HG03342 (cell line): ENCODE data around the gene FCHO1.
A peak's percentile ranks its signal among the peaks of the same experiment; 100 is the strongest.

Experiments
- ATAC-seq: cut with Tn5 transposase; IDR thresholded peaks from one replicate; pipeline ENCODE4 v1.9.1; 2021; ENCODE audit warnings: mild to moderate bottlenecking, moderate library complexity; ENCODE audit not compliant: unreplicated experiment

Gene FCHO1, protein sequence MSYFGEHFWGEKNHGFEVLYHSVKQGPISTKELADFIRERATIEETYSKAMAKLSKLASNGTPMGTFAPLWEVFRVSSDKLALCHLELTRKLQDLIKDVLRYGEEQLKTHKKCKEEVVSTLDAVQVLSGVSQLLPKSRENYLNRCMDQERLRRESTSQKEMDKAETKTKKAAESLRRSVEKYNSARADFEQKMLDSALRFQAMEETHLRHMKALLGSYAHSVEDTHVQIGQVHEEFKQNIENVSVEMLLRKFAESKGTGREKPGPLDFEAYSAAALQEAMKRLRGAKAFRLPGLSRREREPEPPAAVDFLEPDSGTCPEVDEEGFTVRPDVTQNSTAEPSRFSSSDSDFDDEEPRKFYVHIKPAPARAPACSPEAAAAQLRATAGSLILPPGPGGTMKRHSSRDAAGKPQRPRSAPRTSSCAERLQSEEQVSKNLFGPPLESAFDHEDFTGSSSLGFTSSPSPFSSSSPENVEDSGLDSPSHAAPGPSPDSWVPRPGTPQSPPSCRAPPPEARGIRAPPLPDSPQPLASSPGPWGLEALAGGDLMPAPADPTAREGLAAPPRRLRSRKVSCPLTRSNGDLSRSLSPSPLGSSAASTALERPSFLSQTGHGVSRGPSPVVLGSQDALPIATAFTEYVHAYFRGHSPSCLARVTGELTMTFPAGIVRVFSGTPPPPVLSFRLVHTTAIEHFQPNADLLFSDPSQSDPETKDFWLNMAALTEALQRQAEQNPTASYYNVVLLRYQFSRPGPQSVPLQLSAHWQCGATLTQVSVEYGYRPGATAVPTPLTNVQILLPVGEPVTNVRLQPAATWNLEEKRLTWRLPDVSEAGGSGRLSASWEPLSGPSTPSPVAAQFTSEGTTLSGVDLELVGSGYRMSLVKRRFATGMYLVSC

DNA sequence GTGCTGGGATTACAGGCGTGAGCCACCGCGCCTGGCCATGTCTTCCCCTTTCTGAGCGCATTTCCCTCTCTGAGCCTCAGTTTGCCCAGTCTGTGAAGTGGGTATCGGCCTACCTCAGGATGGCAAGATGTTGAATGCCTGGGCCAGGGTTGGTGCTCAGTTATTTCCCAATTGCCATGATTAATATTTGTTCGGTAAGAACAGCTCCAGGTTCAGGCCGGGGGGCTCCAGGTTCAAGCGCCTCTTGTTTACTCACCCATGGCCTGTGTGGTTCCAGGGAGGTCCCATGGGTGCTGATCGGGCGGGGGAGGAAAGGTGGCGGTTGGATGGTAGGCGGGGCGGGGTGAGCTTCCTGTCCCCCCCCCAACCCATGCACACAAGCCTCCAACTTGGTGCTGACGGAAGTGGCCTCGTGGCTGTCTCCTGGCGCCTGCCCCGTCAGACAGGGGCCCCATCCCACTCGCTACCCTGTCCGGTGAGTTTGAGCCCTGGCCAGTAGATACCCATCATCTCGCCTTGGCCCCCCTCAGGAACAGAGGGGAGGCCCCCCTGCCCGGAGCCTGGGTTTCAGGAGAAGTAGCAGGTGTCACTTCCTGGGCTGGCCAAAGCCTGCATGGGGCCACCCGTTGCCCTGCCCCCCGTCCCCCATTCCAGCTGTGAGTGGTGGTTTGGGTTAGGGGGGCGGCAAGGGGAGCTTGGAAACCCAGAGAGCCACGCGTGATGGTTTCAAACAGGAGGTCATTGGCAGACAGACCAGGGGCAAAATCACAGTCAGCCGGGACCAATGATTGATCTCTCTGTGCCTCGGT lies at the start of gene FCHO1:
TSS of gene FCHO1 (plus strand) at position 375 of the 809 bp plus-strand sequence. CDS start 3,688 bp downstream, outside the sequence.
- ATAC-seq: peak; percentile 33

DNA sequence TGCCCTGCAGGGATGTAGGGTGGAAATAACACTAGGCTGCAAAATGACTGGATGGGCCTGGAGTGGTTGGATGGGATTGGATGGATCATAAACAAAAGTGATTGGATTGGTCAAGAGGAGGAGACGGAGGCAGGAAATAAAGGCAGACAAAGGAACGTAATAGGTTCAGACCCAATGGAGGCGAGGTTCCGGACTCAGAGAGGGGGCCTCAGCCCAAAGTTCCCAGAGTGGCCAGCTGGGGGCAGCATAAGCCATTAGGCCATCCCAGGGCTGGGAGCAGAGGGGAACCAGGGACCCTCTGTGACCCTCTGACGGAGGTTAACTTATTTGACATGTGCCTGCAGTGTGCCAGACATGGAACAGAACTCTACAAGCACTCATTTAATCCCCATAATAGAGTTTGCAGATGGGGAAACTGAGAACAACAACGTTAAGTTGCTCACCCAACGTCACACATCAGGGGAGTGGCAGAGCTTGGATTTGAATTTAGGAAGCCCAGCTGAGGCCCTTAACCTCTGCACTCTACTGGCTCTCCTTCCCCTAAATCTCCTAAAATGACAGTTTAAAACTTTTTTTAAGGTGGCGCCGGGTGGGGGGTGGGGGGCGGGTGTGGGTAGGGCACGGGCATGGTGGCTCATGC lies 47.3 kb upstream of the FCHO1 start:
- ATAC-seq: no peak

DNA sequence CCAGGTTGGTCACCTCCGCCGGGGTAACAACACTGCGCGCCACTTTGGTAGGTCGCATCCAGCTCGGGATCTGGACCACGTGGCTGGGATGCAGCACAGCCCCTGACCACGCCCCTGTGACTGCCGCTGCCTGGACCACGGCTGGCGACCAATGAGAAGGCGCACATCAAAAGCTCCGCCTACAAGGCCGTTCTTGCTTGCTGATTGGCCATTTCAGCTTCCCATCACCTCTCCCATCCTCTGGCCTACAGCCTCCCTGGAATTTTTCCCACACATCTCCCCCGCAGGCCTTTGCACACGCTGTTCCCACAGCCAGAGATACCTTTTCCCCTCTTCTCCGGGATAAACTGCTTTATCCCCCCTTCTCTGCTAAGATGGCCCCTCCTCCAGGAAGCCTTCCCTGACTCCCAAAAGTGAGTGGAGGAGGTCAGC lies 44.5 kb upstream of the FCHO1 start:
- no peak for ATAC-seq

DNA sequence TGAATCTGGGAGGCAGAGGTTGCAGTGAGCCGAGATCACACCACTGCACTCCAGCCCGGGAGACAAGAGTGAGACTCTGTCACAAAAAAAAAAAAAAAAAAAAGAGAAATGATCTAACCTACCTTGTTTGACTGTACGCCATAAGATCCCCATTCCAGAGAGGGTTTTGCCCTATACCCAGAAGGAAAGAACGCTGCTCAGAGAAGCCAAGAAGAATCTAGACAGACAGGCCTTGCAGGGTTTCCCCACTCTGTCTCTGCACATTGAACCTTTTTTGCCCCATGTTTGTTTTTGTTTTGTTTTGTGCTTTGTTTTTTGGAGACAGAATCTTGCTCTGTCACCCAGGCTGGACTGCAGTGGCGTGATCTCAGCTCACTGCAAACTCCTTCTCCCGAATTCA lies 39.4 kb upstream of the FCHO1 start:
- ATAC-seq: no peak

DNA sequence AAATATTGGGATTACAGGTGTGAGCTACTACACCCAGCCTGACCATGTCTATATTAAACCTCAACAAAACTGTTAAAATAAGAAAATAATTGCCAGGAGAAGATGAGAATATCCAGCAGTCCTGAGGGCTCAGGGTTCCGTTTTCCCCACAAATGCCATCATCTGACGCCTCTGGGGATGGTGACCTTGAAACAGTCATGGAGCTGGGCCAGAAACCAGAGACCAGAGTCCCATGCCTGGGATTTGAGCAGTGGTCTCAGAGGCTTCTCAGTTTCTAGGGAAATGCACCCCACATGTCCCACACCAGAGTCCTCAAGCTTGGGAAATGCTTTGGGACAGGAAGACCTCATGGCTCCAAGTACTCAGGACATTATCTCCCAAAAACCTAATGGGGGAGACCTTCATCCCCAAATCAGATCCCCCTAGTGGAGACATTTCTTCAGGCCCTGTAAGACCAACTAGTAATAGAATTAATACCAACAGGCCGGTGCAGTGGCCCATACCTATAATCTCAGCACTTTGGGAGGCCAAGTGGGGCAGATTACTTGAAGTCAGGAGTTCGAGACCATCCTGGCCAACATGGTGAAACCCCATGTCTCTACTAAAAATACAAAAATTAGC lies 34.9 kb upstream of the FCHO1 start:
- no peak for ATAC-seq

DNA sequence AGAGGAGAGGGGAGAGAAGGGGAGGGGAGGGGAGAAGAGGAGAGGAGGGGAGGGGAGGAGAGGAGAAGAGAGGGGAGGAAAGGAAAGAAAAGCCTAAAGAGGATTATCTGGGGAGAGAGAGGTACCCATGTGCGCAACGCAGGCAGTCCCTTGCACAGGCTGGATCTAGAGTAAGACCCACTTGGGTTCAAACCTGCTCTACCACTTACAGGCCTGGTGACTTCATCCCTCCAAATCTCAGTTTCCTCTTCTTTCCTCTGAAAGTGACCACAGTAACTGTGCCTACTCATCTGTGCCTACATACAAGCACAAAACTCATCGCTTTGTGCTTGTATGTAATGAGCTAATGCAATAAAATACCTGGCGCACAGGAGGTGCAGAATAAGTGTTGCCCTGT lies 32.7 kb upstream of the FCHO1 start:
- ATAC-seq: no peak

DNA sequence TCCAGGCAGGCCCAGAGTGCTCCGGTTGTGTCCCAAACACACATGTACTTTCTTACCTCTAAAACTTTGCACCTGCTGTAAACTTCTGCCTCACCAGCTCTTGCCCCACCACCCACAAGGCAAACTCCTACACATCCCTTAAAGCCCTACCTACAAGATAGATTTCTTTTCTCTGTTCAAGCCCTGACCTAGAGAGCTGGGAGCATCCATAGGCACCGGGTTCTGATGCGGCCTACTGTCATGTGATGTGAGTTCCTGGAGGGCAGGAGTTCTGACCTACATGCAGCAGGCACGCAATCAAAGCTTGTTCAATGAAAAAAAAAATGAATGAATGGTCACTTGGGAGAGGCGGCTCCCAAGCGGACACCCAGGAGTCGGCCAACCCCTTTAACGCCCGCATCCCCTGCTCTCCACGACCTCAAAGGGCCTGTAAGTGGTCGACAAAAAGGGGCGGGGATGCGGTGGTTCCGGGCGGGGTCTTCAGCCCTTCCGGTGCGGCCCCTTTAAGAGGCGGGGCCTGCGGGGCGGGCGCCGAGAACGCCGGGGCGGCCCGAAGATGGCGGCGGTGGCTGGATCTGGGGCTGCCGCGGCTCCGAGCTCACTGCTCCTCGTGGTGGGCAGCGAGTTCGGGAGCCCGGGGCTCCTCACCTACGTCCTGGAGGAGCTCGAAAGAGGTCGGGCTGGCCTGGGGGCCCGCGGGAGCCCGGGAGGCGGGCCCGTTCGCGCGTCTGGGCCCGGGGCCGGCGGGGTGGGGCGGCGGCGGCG lies 32.1 kb upstream of the FCHO1 start, which contains the start of gene MAP1S:
TSS of gene MAP1S (plus strand) at position 534 of the 765 bp plus-strand sequence. CDS start at position 557, 23 bp downstream.
- peak; percentile 55 for ATAC-seq

DNA sequence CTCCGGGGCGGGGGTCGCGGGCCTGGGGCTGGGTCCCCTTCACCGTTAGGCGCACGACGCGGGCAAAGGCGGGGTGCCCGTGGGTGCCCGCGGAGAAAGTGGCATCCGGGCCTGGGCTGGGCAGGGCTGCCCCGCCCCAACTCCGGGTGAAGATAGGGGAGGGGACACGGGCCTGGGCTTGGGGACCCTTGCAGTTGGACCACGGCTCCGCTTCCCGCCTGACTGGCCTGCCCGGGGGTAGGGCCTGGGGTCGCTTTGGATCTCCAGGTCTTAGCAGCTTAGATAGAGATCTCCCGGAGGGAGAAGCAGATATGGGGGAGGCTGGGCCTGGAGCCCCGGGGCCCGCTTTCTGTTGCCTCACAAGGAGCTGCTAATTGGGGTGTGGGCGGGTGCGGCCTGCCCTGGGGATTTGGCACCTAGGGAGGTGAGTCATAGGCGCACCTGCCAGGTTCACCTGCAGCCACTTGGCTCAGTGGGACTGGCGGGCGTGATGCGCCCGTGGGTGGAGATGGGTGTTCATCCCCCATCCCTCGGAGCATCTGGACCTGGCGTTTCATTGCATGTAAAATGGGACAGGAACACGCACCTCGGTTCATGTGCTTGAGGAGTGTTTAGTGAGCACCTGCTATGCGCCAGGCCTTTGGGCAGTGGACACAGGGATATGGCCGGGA lies 31.4 kb upstream of the FCHO1 start:
- ATAC-seq: no peak

DNA sequence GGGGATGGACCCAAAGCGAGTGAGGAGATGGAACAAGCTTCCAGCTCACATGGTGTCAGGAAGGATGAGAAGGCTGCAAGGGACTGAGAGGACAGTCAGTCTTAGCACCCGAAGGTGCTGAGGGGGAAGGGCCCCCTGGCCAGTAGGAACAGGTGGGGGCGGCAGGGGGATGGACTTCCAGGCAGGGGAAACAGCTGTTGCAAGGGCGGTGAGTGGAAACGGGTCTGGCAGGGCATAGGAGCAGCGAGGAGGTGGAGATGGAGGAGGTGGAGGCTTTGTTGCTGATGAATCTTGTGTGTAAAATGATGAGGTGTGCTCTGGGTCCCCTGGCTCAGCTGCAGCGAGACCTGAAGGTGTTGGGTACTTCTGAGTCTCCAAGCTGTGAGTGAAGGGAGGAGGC lies 30.8 kb upstream of the FCHO1 start:
- no peak for ATAC-seq

DNA sequence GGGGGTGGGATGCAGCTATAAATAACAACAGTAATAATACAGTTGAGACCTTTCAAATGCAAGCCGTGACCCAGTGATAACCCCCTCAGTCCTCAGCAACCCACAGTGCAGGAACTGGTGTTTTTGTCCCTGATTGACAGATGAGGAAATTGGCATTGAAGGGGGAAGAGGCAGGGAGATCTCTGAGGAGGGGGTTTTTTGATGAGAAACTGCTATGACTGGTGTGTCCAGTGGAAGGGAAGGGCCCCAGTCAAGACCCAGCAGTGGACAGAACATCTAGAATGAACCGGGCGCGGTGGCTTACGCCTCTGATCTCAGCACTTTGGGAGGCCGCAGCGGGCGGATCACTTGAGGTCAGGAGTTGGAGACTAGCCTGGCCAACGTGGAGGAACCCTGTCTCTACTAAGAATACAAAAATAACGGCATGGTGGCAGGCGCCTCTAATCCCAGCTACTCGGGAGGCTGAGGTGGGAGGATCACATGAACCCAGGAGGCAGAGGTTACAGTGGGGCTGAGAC lies 30.1 kb upstream of the FCHO1 start:
- ATAC-seq: no peak

DNA sequence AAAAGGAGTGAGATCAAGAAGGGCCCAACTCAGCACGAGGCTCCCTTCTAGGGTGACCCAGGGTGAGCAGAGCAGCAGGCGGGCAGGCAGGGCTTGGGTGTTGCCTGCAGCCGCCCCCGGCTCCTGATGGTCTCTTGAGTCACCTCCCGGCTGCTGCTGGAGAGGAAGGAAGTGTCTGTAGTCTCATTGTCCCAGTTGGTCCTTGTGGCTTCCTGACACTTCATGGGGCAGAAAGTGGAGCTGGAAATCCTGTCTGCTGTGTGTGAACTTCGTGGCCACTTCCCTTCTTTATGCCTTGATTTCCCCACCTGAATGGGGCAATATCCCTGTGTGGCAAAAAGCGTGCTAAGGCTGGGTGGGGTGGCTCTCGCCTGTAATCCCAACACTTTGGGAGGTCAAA lies 29.5 kb upstream of the FCHO1 start:
- ATAC-seq: no peak

DNA sequence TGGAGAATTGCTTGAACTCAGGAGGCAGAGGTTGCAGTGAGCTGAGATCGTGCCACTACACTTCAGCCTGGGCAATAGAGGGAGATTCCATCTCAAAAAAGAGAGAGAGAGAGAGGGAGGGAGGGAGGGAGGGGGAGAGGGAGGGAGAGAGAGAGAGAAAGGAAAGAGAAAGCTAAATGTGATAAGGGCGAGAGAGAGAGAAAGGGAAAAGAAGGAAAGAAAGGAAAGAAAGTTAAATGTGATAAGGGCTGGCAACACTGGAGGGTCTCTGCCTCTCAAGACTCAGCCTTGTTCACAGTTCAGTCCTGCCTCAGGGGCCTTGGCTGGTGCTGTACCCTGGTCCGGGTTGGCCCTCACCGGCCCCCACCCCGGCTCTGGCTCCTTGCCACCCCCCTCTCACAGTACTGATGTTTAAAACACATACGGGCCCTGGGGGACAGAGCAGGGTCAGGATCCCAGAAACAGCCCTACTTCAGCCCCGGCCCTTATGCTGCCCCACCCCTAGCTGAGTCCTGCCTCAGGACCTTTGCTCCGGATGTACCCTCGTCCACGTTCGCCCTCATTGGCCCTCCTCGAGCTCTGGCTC lies 28.5 kb upstream of the FCHO1 start:
- ATAC-seq: no peak

DNA sequence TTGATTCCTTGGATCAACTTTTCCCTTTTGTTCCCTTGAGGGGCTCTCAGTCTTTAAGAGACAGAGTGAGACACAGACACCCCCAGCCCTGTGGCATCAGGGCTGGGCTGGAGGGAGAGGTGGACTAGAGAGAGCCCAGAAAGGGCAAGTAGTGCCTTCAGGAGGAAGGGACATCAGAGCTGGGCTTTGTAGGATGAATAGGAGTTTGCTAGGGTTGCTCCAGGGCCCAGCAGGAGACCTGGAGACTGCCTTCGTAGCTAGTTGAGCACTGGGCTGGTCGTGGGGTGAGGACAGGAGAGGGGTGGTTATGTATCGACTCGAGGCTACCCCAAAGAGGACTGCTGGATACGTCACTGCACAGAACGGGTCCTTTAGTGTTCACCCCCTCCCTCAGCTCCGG lies 26.6 kb upstream of the FCHO1 start:
- no peak for ATAC-seq

DNA sequence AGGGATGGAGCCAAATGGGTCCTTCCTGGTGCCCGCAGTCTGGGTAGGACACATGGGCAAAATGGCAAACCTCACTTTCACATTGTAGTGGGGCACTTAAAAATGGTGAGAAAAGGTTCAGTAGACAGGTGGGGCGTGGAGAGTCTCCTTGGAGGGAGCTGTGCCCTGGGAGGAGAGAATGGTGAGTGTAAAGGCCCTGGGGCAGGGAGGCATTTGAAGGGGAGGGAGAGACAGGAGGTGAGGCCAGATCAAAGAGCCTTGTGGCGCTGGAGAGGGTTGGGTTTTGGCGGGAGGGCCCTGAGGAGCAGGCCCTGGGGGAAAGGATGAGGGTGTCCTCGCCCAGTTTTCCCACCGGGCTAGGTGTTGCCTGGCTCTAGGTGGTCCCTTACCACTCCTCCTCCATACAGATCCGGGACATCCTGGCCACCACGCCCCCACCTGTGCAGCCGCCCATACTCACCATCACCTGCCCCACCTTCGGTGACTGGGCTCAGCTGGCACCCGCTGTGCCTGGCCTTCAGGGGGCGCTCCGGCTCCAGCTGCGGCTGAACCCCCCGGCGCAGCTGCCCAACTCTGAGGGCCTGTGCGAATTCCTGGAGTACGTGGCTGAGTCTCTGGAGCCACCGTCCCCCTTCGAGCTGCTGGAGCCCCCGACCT lies 25.7 kb upstream of the FCHO1 start:
- ATAC-seq: no peak

DNA sequence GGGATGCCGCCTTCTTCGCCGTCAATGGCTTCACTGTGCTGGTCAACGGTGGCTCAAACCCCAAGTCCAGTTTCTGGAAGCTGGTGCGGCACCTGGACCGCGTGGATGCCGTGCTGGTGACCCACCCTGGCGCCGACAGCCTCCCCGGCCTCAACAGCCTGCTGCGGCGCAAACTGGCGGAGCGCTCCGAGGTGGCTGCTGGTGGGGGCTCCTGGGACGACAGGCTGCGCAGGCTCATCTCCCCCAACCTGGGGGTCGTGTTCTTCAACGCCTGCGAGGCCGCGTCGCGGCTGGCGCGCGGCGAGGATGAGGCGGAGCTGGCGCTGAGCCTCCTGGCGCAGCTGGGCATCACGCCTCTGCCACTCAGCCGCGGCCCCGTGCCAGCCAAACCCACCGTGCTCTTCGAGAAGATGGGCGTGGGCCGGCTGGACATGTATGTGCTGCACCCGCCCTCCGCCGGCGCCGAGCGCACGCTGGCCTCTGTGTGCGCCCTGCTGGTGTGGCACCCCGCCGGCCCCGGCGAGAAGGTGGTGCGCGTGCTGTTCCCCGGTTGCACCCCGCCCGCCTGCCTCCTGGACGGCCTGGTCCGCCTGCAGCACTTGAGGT lies 25.0 kb upstream of the FCHO1 start:
- no peak for ATAC-seq

DNA sequence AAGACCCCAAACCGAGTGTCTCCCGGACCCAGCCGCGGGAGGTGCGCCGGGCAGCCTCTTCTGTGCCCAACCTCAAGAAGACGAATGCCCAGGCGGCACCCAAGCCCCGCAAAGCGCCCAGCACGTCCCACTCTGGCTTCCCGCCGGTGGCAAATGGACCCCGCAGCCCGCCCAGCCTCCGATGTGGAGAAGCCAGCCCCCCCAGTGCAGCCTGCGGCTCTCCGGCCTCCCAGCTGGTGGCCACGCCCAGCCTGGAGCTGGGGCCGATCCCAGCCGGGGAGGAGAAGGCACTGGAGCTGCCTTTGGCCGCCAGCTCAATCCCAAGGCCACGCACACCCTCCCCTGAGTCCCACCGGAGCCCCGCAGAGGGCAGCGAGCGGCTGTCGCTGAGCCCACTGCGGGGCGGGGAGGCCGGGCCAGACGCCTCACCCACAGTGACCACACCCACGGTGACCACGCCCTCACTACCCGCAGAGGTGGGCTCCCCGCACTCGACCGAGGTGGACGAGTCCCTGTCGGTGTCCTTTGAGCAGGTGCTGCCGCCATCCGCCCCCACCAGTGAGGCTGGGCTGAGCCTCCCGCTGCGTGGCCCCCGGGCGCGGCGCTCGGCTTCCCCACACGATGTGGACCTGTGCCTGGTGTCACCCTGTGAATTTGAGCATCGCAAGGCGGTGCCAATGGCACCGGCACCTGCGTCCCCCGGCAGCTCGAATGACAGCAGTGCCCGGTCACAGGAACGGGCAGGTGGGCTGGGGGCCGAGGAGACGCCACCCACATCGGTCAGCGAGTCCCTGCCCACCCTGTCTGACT lies 24.1 kb upstream of the FCHO1 start:
- no peak for ATAC-seq
